Colonic mucosa (tissue), 4 donors: ENCODE data around the gene CCDC191. TPM values are rescaled to one million over a fixed set of nuclear protein-coding genes. Genes with fewer than 3 reads are reported as not detected.

Experiments
- DNase-seq: peaks from one replicate; pipeline ENCODE4 v3.0.0-alpha.2; 2020
- H3K27ac ChIP-seq: fragments of 200-600 bp; one replicate; pipeline ENCODE4 v1.8.0; 2021
- H3K27me3 ChIP-seq: fragments of 200-600 bp; one replicate; pipeline ENCODE4 v1.8.0; 2021
- H3K36me3 ChIP-seq: fragments of 200-600 bp; one replicate; pipeline ENCODE4 v1.8.0; 2021
- H3K4me1 ChIP-seq: fragments of 200-600 bp; one replicate; pipeline ENCODE4 v1.8.0; 2021; ENCODE audit warnings: mild to moderate bottlenecking
- H3K4me3 ChIP-seq: fragments of 200-600 bp; one replicate; pipeline ENCODE4 v1.8.0; 2021
- H3K9ac ChIP-seq, 2 donors: one replicate each; pipeline ENCODE4 v1.7.0; 2013; ENCODE audit warnings: control low read depth in 2 of 2, low read depth in 2 of 2, low read length in 2 of 2
- H3K9me3 ChIP-seq: fragments of 200-600 bp; one replicate; pipeline ENCODE4 v1.8.0; 2021
- CTCF ChIP-seq: fragments of 200-600 bp; IDR thresholded peaks from one replicate; pipeline ENCODE4 v1.8.0; 2022; ENCODE audit warnings: antibody characterized with exemption, mild to moderate bottlenecking
- intact Hi-C: fragments of 100-400 bp; cut with DNase I; formaldehyde crosslinking; loops from one replicate; pipeline ENCODE4 v1.14.1; 2022
- total RNA-seq, 2 donors: library from RNA; stranded (reverse); fragmentation: NEBNext Ultra II Directional in 1 of 2; extraction: Animal tissue kit (Norgen Biotek cat#: 25700) in 1 of 2; gene quantifications; one replicate each; pipeline ENCODE4 v1.2.1, GENCODE V29; 2021
- donor health status: healthy.
- donor health status: DM: no; HTN: no; CAD: no.
- donor health status: DM: no; HTN: no; CAD: no.

Gene CCDC191
- total RNA-seq, 2 donors from 2014 or later: 3.1 TPM

DNA sequence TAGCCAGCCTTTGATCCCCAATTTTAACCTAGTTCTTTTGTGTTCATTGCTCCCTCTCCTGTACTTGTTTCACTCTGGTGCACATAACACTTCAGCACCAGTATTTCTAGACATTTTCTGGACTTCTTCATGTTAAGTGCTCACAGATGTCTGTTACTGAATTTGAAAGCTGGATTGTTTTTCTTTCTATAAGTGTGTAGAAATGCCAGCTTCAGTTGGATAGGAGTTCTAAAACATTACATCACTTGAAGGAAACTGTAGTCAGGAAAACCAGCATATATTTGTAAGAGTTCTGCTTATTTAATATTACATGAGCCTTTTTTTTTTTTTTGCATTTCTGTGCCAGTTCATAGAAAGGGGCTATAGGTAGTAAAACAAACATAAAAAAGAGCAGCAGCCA lies 21.8 kb upstream of the CCDC191 start:
- no peak for TF ChIP-seq CTCF
- no peak overlapping the region for H3K27ac ChIP-seq
- no peaks in the 10 kb centered on the region for H3K9me3 ChIP-seq
- H3K4me3 ChIP-seq: no peak overlapping the region
- intact Hi-C loops: no loop called here
- no peaks in the 10 kb centered on the region for H3K36me3 ChIP-seq
- no peak overlapping the region for H3K9ac ChIP-seq
- no peaks in the 10 kb centered on the region for H3K27me3 ChIP-seq
- H3K4me1 ChIP-seq: no peaks in the 10 kb centered on the region
- DNase-seq: no peak

DNA sequence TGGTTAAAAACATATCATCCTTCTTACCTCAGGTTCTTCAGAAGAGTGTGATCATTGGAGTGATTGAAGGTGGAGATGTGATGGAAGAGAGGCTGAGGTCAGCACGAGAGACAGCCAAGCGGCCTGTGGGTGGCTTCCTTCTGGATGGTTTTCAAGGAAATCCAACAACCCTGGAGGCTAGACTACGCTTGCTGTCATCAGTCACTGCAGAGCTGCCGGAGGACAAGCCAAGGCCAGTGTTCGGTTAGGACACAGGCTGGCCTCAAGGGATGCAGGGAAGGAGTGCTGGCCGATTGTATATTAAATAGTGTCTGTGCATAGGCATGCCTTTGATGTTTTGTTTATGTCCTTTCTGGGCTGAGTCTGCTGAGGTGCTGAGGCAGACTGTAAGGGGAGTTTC lies 20.4 kb upstream of the CCDC191 start:
- intact Hi-C loops: no loop called here
- H3K4me1 ChIP-seq: no peaks in the 10 kb centered on the region
- no peak overlapping the region for H3K27ac ChIP-seq
- H3K27me3 ChIP-seq: no peaks in the 10 kb centered on the region
- H3K36me3 ChIP-seq: peaks cover 2% of the 10 kb centered on the region
- H3K9me3 ChIP-seq: no peaks in the 10 kb centered on the region
- DNase-seq: no peak
- no peak overlapping the region for H3K4me3 ChIP-seq
- no peak overlapping the region for H3K9ac ChIP-seq
- no peak for TF ChIP-seq CTCF

DNA sequence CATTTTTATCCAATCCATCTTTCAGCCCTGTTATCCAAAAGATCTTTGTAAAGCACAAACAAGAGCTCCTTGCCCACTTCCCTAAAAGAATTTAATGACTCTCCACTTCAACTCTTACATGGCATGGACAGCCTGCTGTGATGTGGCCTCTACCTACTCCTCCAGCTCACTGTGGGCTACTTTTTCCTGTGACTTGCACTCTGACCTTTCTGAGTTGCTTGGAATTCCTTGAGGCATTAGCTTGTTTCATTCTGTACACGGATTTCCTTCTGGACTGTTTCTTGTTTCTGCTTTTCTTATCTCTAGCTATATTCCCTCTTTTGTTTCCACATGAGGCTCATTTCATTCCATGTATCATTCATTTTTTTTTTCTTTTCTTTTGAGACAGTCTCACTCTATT lies 15.5 kb upstream of the CCDC191 start:
- DNase-seq: no peak
- TF ChIP-seq CTCF: no peak
- H3K36me3 ChIP-seq: peaks cover 9% of the 10 kb centered on the region
- no peaks in the 10 kb centered on the region for H3K9me3 ChIP-seq
- intact Hi-C loops: no loop called here
- no peaks in the 10 kb centered on the region for H3K4me1 ChIP-seq
- no peak overlapping the region for H3K9ac ChIP-seq
- H3K4me3 ChIP-seq: no peak overlapping the region
- no peaks in the 10 kb centered on the region for H3K27me3 ChIP-seq
- H3K27ac ChIP-seq: no peak overlapping the region

DNA sequence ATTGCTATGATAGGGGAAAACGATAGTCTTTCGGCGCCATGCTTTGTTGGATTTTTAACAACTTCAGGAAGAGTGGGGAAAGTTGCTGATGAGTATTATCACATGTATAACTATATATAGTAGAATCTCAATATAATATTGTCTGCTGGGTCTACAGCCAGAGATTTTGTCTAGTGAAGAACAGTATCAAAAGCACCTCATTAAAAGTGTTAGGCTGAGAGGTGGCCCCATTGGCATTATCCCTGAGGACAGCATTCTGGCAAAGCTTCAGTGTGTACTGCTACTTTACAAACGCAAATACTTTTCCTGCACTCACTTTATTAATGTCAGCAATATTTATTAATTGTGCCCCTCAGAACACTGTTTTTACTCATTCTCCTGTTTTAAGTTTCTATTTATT lies 12.0 kb upstream of the CCDC191 start:
- H3K4me1 ChIP-seq: no peaks in the 10 kb centered on the region
- peaks cover 9% of the 10 kb centered on the region for H3K36me3 ChIP-seq
- no peak for DNase-seq
- no peak overlapping the region for H3K27ac ChIP-seq
- H3K9me3 ChIP-seq: no peaks in the 10 kb centered on the region
- no peak for TF ChIP-seq CTCF
- no peaks in the 10 kb centered on the region for H3K27me3 ChIP-seq
- H3K9ac ChIP-seq: no peak overlapping the region
- no peak overlapping the region for H3K4me3 ChIP-seq
- intact Hi-C loops: no loop called here

DNA sequence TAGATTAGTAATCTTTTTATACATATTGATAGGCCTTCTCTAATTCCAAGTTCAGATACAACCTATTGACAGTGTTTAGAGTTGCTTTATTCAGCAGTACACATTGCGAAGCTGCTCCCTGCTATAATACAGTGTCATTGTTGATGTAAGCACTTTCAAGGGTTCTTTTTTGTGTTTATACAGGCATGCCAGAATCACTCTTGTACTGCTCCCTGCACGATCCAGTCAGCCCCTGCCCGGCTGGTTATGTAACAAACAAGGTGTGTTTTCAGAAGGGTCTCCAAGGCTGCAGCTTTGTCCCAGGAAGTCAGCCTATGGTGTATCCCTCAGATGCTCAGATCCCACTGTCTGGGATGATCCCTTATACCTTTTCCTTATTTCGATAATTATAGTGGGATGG lies 11.5 kb upstream of the CCDC191 start:
- no peak for TF ChIP-seq CTCF
- Histone ChIP-seq H3K9me3 (no peaks in the 10 kb centered on the region), H3K9ac (no peak overlapping the region), H3K4me1 (no peaks in the 10 kb centered on the region), H3K27ac (no peak overlapping the region), H3K36me3 (peaks cover 9% of the 10 kb centered on the region), H3K4me3 (no peak overlapping the region), H3K27me3 (no peaks in the 10 kb centered on the region)
- DNase-seq: no peak
- intact Hi-C loops: no loop called here
